Loucy (cell line): ENCODE measurements around the gene OR9I1.

Experiments used
- H2AFZ ChIP-seq: fragments of 200-600 bp; sonication (generic); 2 replicates; pipeline ENCODE4 v1.6.0; 2016; ENCODE audit warnings: antibody characterized with exemption, mild to moderate bottlenecking, low read length, moderate library complexity
- H3F3A ChIP-seq: fragments of 200-600 bp; 2 replicates; pipeline ENCODE4 v1.6.0; 2016; ENCODE audit warnings: antibody characterized with exemption, low read depth, mild to moderate bottlenecking
- H3K27me3 ChIP-seq: fragments of 200-600 bp; sonication (generic); 2 replicates; pipeline ENCODE4 v1.6.1; 2014; ENCODE audit warnings: low read length, mild to moderate bottlenecking; ENCODE audit not compliant: insufficient read depth, poor library complexity, severe bottlenecking
- H3K36me3 ChIP-seq: fragments of 200-600 bp; sonication (generic); 2 replicates; pipeline ENCODE4 v1.6.1; 2016; ENCODE audit warnings: low read length; ENCODE audit not compliant: insufficient read depth
- H3K4me1 ChIP-seq: fragments of 200-600 bp; sonication (generic); 2 replicates; pipeline ENCODE4 v1.5.1; 2014; ENCODE audit warnings: low read length, mild to moderate bottlenecking; ENCODE audit not compliant: insufficient read depth, poor library complexity, severe bottlenecking
- H3K4me2 ChIP-seq: fragments of 200-600 bp; sonication (generic); 2 replicates; pipeline ENCODE4 v1.6.0; 2014; ENCODE audit warnings: antibody characterized with exemption, low read length, low read depth, mild to moderate bottlenecking; ENCODE audit not compliant: poor library complexity, severe bottlenecking
- H3K4me3 ChIP-seq: fragments of 200-600 bp; sonication (generic); 2 replicates; pipeline ENCODE4 v1.5.1; 2014; ENCODE audit warnings: low read length, mild to moderate bottlenecking, mixed read lengths; ENCODE audit not compliant: poor library complexity, severe bottlenecking
- H3K79me2 ChIP-seq: fragments of 200-600 bp; sonication (generic); 2 replicates; pipeline ENCODE4 v1.6.1; 2014; ENCODE audit warnings: low read length; ENCODE audit not compliant: insufficient read depth
- H3K9ac ChIP-seq: fragments of 200-600 bp; sonication (generic); 2 replicates; pipeline ENCODE4 v1.6.0; 2014; ENCODE audit warnings: mild to moderate bottlenecking, low read depth, low read length, moderate library complexity; ENCODE audit not compliant: poor library complexity, severe bottlenecking
- H3K9me2 ChIP-seq: fragments of 200-600 bp; sonication (generic); replicated peaks from 2 replicates; pipeline ENCODE4 v1.6.1; 2016; ENCODE audit warnings: low read depth, low read length, mixed read lengths
- H3K9me3 ChIP-seq: fragments of 200-600 bp; sonication (generic); 2 replicates; pipeline ENCODE4 v1.6.1; 2014; ENCODE audit warnings: mild to moderate bottlenecking, antibody characterized with exemption, low read length, low read depth; ENCODE audit not compliant: insufficient read depth
- H4K20me1 ChIP-seq: fragments of 200-600 bp; sonication (generic); 2 replicates; pipeline ENCODE4 v1.6.0; 2014; ENCODE audit warnings: antibody characterized with exemption, low read length, mild to moderate bottlenecking; ENCODE audit not compliant: insufficient read depth, poor library complexity, severe bottlenecking
- CTCF ChIP-seq: fragments of 200-600 bp; sonication (generic); conservative IDR thresholded peaks from 2 replicates; pipeline ENCODE4 v1.5.1; 2014; ENCODE audit warnings: mild to moderate bottlenecking, antibody characterized with exemption, low read length
- EZH2phosphoT487 ChIP-seq: fragments of 200-600 bp; IDR thresholded peaks from 2 replicates; pipeline ENCODE4 v1.6.1; 2018; ENCODE audit warnings: antibody characterized with exemption, mild to moderate bottlenecking, moderate library complexity, borderline replicate concordance

OR9I1 gene

GRCh38 chr11:58125469-58125868 is at the start of gene OR9I1:
Gene OR9I1 (minus strand): TSS chr11:58125530. CDS start chr11:58119444, 6,086 bp downstream.
- no peak within 1 kb of the TSS for H3K4me2 ChIP-seq
- H3K36me3 ChIP-seq, result no peaks in the 10 kb centered on the region
- no peaks in the 10 kb centered on the region for H3K79me2 ChIP-seq
- H3K9ac ChIP-seq, result no peak within 1 kb of the TSS
- H4K20me1 ChIP-seq, result no peaks in the 10 kb centered on the region
- H3K9me3 ChIP-seq, result no peaks in the 10 kb centered on the region
- H3F3A ChIP-seq, result no peaks in the 10 kb centered on the region
- no peak within 1 kb of the TSS for H3K4me3 ChIP-seq
- H3K9me2 ChIP-seq, result no peaks in the 10 kb centered on the region
- no peaks in the 10 kb centered on the region for H3K27me3 ChIP-seq
- no peaks in the 10 kb centered on the region for H3K4me1 ChIP-seq
- TF ChIP-seq EZH2phosphoT487 (no peak), CTCF (no peak)
- H2AFZ ChIP-seq, result no peak within 1 kb of the TSS

- Histone ChIP-seq H3K4me3 (no peak overlapping the region), H3K9ac (no peak overlapping the region), H2AFZ (no peak overlapping the region), H3K4me1 (no peaks in the 10 kb centered on the region), H4K20me1 (no peaks in the 10 kb centered on the region), H3K79me2 (no peaks in the 10 kb centered on the region), H3K9me2 (no peaks in the 10 kb centered on the region), H3K36me3 (no peaks in the 10 kb centered on the region), H3F3A (no peaks in the 10 kb centered on the region), H3K9me3 (no peaks in the 10 kb centered on the region), H3K27me3 (no peaks in the 10 kb centered on the region), H3K4me2 (no peak overlapping the region)
- TF ChIP-seq CTCF (no peak), EZH2phosphoT487 (no peak)
Observed at GRCh38 chr11:58165504-58166106, 40.3 kb upstream of the OR9I1 start.

GRCh38 chr11:58164990-58165389 is 39.7 kb upstream of the OR9I1 start:
- TF ChIP-seq EZH2phosphoT487 (no peak), CTCF (no peak)
- Histone ChIP-seq H4K20me1 (no peaks in the 10 kb centered on the region), H3K4me1 (no peaks in the 10 kb centered on the region), H3K4me3 (no peak overlapping the region), H3K9me3 (no peaks in the 10 kb centered on the region), H3K9ac (no peak overlapping the region), H3K79me2 (no peaks in the 10 kb centered on the region), H3K36me3 (no peaks in the 10 kb centered on the region), H3K4me2 (no peak overlapping the region), H3K9me2 (no peaks in the 10 kb centered on the region), H2AFZ (no peak overlapping the region), H3F3A (no peaks in the 10 kb centered on the region), H3K27me3 (no peaks in the 10 kb centered on the region)
